SKM-1 treated with dmso at 0.1 percent for 144 hours (cell line): ENCODE results near the gene TLCD4.
A peak's percentile ranks its signal among the peaks of the same experiment; 100 is the strongest.
"Not testable (repeated sequence)": the region's sequence is repeated elsewhere in the genome, so short reads cannot be mapped to it uniquely, and the experiment has no call there.

Experiments used
- DNase-seq: peaks from one replicate; lab custom pipeline; 2025; ENCODE audit not compliant: unreplicated experiment; lab: John Stamatoyannopoulos, UW

Gene TLCD4

DNA sequence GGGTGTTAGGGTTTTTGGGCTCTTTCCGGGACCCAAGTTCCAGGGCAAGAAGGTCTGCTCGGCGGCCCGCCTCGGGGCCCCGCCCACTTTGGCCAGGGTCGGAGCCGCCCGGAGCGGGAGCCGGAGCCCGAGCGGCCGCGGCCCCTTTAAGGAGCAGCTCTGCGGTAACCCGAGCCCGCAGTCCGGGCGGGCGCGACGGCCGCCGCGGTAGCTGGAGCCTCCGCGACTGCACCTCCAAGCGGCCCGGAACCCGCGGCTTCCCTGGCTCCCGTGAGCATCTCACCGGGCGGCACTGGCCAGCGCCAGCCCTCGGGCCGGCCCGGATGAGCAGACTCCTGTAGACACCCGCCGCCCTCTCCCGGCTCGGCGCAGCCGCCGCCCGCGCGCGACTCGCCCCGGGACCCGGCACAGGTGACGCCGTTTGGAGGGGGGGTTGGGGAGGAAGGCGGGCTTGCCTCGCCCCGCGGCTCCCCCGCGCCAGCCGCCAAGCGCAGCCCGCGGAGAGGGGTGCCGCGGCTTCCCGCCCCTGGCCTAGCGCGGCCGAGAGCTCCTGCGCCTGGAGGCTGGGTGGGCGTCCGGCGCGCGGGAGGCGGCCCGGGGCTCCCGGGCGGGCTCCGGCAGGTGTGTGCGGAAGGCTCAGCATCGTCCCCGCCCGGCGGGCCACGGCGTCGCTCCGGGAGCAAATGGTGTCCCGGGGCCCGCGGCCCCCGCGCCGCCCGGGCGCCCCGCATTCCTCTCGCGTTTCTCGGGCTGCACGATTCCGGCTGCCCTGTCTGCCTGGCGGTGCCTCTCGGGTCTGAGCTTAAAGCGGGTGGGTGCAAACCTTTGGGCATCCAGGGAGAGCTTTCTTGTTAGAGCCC, at the start of gene TLCD4:
Gene TLCD4, plus strand, starts transcription at position 149 of the 860 bp plus-strand sequence. CDS start 26,547 bp downstream, outside the sequence.
- DNase-seq, result peak; percentile 36

- peak; percentile 34 for DNase-seq
Measured at GRCh38 chr1:95067568-95067967, 49.6 kb upstream of the TLCD4 start.

GRCh38 chr1:95068956-95069709, 48.0 kb upstream of the TLCD4 start:
- DNase-seq, result no peak

GRCh38 chr1:95069710-95070093, 47.5 kb upstream of the TLCD4 start:
- DNase-seq, result no peak

DNA sequence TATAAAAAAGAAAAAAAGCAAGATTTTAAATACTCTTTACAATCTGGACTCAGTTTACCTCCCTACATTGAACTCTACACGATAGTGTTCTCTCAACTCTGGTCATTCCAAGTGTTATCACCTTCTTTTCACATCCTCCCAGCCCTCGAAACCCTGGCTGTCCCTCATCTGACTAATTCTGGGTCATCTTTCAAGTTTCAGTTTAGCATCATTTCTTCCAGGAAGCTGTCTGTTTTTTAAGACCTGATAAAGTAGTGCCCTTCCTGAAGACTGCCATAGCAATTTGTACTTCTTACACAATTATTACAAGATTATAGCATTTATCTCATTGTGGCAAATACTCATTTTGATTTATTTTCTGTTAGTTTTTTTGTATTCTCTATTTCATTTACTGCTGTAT, 45.6 kb upstream of the TLCD4 start:
- no peak for DNase-seq

GRCh38 chr1:95072117-95072516, 45.0 kb upstream of the TLCD4 start:
- no peak for DNase-seq

DNA sequence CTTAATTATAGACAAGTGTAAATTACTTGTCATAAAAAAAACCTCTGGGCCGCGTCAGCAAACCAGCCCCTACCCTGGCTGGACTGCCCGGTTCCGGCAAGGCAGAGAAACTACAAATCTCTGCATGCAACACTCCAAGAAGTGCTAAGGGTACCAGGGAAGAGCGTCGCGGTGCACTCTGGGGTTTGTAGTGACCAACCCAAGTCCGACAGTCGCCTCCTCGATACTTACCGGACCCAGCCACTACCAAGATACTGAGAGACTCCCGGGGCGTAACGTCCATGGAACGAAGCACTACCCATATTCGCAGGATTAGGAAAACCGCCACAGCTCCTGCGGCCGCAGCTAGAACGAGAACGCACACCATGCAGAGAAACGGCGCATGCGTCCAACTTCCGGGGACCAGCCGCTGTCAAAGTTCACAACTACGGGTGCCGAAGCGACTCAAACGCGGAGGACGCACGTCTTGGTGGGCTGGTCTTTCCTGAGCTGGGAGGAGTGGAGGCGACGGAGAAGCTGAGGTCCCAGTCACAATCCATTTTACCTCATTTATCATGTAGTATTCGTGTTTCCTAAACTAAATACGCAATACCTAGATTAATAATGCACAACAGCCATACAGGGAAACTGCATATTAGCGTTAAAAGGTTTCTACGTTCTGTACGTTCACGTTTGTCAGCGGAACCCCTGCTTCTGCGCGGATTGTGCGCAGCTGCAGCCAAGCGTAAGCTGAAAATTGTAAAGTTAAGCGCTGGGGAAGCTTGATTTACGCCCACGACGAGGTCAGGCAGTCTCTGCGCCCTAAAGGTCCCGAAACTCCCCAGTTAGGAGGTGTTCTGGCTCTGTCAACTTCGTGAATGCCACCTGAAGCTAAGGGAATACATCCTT, 44.4 kb upstream of the TLCD4 start, which contains the start of gene ALG14:
Gene ALG14, minus strand, starts transcription at position 420 of the 888 bp plus-strand sequence. Its CDS starts 53 bp downstream, at position 367.
- DNase-seq, result peak; percentile 88

- DNase-seq, result no peak
Measured at GRCh38 chr1:95073446-95073845, 43.7 kb upstream of the TLCD4 start.

DNA sequence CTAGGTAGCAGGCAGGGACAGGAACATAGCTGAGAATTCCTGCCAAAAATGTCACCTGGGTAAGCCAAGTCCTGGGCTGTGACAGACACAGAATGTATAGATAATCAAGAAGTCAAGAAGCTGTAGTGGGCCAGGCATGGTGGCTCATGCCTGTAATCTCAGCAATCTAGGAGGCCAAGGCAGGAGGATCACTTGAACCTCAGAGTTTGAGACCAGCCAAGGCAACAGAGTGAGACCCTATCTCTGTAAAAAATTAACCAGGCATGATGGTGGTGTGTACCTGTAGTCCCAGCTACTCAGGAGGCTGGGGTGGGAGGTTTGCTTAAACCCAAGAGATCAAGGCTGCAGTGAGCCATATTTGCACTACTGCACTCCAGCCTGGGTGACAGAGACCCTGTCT, 41.1 kb upstream of the TLCD4 start:
- no peak for DNase-seq

- DNase-seq, result no peak
Measured at GRCh38 chr1:95080446-95080845, 36.7 kb upstream of the TLCD4 start.

- no peak for DNase-seq
Measured at GRCh38 chr1:95080879-95081278, 36.3 kb upstream of the TLCD4 start.

DNA sequence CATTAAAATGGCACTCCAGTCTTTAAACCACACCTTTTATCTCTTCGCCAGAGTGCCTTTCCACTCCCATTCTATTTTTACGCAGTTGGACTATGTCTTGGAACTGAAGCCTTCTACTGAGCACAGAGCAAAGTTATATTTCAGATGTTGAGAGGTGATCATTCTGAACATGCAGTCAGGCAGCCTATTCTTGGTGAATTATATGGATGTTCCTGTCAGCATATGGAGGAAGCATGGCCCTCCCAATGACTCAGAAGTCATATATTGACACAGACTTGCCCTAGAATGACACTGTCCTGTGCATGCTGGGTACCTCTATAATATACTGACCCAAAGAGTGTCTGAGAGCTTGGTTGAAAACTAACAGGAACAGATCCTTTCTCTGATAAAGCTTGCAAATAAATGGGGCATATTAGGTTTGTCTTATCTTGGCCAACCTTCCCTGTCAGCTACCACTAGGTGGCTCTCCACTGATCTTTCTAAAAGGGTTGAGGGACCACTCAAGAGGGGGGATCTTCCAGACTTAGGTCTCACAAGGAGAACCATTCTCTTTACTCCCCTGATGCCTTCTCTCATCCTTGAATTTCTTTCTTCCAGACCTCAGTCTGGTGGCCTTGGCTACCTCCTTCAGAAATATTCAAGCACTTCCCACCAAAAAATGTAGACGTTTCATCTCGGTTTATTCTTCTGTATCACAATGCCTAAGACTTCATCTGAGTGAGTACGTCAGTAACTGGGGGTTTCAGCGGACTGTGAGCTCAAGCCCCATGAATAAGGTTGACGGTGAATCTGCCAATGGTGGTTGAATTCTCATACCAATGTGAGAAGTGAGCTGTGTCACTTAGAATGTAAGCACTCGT, 32.6 kb upstream of the TLCD4 start:
- no peak for DNase-seq

- no peak for DNase-seq
Measured at GRCh38 chr1:95085376-95085775, 31.8 kb upstream of the TLCD4 start.

DNA sequence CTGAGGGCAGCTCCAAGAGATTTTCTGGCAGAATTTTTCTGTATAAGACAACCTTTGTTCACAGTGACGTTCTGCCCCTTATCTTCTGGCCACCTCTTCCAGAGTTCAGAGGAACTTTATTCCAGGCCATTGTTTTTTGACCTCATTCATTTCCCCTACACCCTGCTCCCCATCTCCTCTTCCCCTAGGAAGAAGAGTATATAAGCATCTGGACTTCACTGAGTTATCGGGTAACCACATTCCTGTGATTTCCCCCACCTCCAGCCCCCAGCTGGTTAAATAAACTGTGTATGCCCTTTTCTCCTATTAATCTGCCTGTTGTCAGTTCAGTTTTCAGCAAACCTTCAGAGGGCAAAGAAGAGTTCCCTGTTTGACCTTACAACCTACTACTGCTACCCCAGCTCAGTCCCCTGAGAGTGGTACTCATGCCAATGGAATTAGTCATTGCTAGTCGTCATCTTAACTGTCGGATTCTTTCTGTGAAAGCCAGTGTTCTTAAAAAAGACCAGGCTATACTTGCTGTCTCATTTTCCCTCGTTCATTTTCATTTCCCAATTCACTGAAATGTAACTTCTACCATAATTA, 30.1 kb upstream of the TLCD4 start:
- DNase-seq, result no peak

DNA sequence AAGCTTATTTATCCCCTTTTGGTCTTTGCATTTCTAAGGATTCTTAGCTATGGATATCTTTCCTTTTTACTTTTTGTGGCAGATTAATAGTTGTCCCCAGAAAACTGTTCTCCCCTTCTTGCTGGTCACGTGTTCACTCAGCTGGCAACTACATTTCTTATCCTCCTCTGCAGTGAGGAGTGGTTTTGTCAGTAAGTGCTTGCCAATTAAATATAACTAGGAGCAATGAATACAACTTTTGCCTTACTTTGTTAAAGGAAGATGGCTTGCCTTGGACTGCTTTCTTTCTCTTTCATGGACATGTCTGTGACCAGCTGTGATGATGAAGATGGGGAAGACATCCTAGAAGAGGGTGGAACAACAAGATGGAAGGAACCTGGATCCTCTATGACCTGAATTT, 28.9 kb upstream of the TLCD4 start:
- DNase-seq, result no peak

DNA sequence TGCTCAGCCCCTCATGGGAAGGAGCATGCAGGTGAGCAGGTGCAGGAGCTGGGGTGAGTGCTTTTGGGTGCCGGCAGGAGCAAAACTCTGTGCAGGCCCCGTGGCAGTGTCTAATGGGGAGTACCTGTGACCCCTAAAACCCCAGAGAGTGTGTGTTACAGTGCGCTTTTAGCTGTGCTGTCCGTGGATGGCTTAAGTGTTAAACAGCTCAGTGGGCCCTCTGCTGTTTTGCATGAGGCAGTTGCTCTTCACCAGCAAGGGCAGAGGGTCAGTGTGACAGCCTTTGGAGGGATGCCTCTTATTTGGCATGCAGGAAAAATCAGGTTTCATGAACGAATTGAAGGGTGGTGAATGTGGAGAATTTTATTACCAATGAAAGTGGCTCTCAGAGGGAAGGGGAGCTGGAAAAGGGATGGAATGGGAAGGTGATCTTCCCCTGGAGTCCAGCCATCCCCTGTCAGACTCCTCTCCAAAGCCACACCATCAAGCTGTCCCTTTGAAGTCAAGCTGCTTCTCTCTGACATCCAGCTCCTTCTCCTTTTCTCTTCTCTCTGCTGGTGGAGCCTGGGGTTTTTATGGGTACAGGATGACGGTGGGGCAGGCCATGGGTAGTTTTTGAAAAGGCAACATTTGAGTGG, 27.4 kb upstream of the TLCD4 start:
- no peak for DNase-seq

GRCh38 chr1:95091290-95091689, 25.9 kb upstream of the TLCD4 start:
- not testable (repeated sequence) for DNase-seq

DNA sequence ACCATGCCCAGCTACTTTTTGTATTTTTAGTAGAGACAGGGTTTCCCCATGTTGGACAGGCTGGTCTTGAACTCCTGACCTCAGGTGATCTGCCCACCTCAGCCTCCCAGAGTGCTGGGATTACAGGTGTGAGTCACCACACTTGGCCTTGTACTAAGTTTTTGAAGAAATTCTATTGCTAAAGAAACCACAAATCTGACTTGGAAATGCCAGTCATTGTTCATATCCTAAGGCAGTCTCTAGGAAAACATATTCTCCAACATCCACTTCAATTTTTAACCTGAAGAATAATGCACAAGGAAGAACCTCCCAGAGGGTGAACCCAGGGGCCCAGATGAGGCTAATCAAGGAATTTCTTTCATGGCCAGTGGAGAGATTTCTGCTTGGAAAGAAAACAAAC, 24.3 kb upstream of the TLCD4 start:
- not testable (repeated sequence) for DNase-seq

DNA sequence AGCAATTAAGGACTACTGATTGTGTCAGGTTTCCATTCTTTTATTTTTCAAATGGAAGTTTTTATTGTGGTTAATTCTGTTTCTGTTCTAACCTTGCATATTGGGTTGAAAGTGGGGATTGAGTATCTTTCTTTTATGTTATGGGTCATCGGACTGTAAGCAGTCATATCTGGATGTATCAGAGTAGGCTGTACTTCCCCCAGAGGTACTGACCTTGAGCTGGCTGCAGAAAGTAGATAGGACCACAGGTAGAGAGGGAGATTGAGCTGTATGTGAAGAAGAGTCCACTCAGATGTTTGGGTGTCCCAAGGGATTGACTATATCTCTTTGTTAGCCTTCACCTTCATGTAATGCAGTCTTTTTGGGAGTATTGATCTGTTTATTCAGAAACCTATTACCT, 23.9 kb upstream of the TLCD4 start:
- no peak for DNase-seq
